Amygdala (tissue), 56 donors: Measurements from ENCODE around the gene CLASP2.
"Not testable (repeated sequence)": the region's sequence is repeated elsewhere in the genome, so short reads cannot be mapped to it uniquely, and the experiment has no call there.

Source experiments
- DNase-seq, 56 donors: peaks; one replicate each; lab custom pipeline; 2025; lab: John Stamatoyannopoulos, UW

CLASP2 gene

GRCh38 chr3:33461097-33461496, 257.0 kb downstream of the CLASP2 start:
- DNase-seq: no peak

GRCh38 chr3:33459577-33459976, 258.5 kb downstream of the CLASP2 start:
- DNase-seq: not testable (repeated sequence)

GRCh38 chr3:33458446-33458845, 259.6 kb downstream of the CLASP2 start:
- DNase-seq: no peak

GRCh38 chr3:33456756-33457155, 261.3 kb downstream of the CLASP2 start:
- no peak for DNase-seq

- DNase-seq: no peak
Observed at GRCh38 chr3:33453331-33453761, 264.7 kb downstream of the CLASP2 start.

GRCh38 chr3:33451994-33452393, 266.1 kb downstream of the CLASP2 start:
- DNase-seq: not testable (repeated sequence)

DNA sequence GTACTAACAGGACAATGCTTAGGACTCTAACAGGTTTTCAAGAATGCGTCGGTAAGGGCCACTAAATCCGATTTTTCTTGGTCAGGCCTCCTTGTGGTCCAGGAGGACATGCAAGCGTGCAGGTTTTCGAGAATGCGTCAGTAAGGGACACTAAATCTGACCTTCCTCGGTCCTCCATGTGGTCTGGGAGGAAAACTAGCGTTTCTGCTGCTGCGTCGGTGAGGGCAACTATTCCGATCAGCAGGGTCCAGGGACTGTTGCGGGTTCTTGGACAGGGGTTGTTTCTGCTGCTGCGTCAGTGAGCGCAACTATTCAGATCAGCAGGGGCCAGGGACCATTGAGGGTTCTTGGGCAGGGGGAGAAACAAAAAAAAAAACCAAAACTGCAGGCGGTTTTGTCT, 270.1 kb downstream of the CLASP2 start:
- no peak for DNase-seq

GRCh38 chr3:33447256-33447625, 270.8 kb downstream of the CLASP2 start:
- not testable (repeated sequence) for DNase-seq
